Transverse colon (tissue), 4 donors: ENCODE results near the gene ZDHHC24. TPM values are rescaled to one million over a fixed set of nuclear protein-coding genes. Genes with fewer than 3 reads are reported as not detected.

Source experiments
- DNase-seq: peaks from one replicate; pipeline ENCODE4 v3.0.0-alpha.2; 2019
- H3K27ac ChIP-seq, 4 donors: fragments of 200-600 bp; sonication (generic); 2 replicates each; pipeline ENCODE4 v1.5.1; 2016 to 2018; ENCODE audit warnings: inconsistent platforms in 4 of 4
- H3K27me3 ChIP-seq: fragments of 200-600 bp; sonication (generic); 2 replicates; pipeline ENCODE4 v1.5.1; 2017; ENCODE audit warnings: inconsistent platforms
- H3K36me3 ChIP-seq, 4 donors: fragments of 200-600 bp; sonication (generic); 2 replicates each; pipeline ENCODE4 v1.5.1; 2017 to 2019; ENCODE audit warnings: inconsistent platforms in 4 of 4
- H3K4me1 ChIP-seq, 4 donors: fragments of 200-600 bp; sonication (generic); 2 replicates each; pipeline ENCODE4 v1.5.1; 2017 to 2020; ENCODE audit warnings: inconsistent platforms in 4 of 4
- H3K4me3 ChIP-seq, 4 donors: fragments of 200-600 bp; sonication (generic); 1 replicate in 1 of 4; 2 replicates in 3 of 4; pipeline versions ENCODE4 v1.5.1 to v1.6.1; 2017 to 2019; ENCODE audit warnings: inconsistent platforms in 4 of 4
- H3K9me3 ChIP-seq, 2 donors: fragments of 200-600 bp; sonication (generic); 2 replicates each; pipeline ENCODE4 v1.5.1; 2017 to 2019; ENCODE audit warnings: inconsistent platforms in 2 of 2
- CTCF ChIP-seq, 5 experiments: fragments of 200-600 bp in 3 of 5; fragments of 450-650 bp in 2 of 5; sonication (generic) in 3 of 5; IDR thresholded peaks; 1 replicate in 2 of 5; 2 replicates in 3 of 5; pipeline ENCODE4 v1.5.1; 2016 to 2017; ENCODE audit warnings: antibody characterized with exemption in 5 of 5, inconsistent platforms in 3 of 5, mild to moderate bottlenecking in 2 of 5, moderate library complexity in 1 of 5
- EP300 ChIP-seq: sonication (generic); formaldehyde crosslinking; IDR thresholded peaks from one replicate; pipeline ENCODE4 v1.6.1; 2017; ENCODE audit warnings: antibody characterized with exemption, low read depth
- POLR2A ChIP-seq: fragments of 450-650 bp; IDR thresholded peaks from one replicate; pipeline ENCODE4 v1.6.1; 2016; ENCODE audit warnings: antibody characterized with exemption, mild to moderate bottlenecking, moderate library complexity
- POLR2AphosphoS5 ChIP-seq, 3 donors: sonication (generic); formaldehyde crosslinking; IDR thresholded peaks; one replicate each; pipeline ENCODE4 v1.6.1; 2016; ENCODE audit warnings: antibody characterized with exemption in 3 of 3
- WGBS, 2 donors: methylation state at CpG; one replicate each; pipeline ENCODE4 v1.1.5; 2018; ENCODE audit warnings: low coverage in 1 of 2; 5-methylcytosine and 5-hydroxymethylcytosine counted together
- in situ Hi-C, 4 donors: fragments of 200-750 bp; cut with MboI; loops; one replicate each; pipeline versions ENCODE4 v1.15.0 to v1.15.1; 2017; ENCODE audit warnings: low sequenced_read_pairs in 3 of 4, low pct_ligation_motif_present in 1 of 4, low pct_unique_long_range_greater_than_20kb in 1 of 4
- intact Hi-C: fragments of 100-400 bp; cut with DNase I; formaldehyde crosslinking; loops from one replicate; pipeline ENCODE4 v1.15.1; 2023; ENCODE audit warnings: low total_unique reads
- total RNA-seq, 4 donors: library from RNA; depleted of rRNA; stranded (reverse); fragments of >200 nt; gene quantifications; one replicate each; pipeline ENCODE4 v1.1.0, GENCODE V29; 2016

ZDHHC24 gene
- total RNA-seq, 4 donors from 2014 or later: 12.1 to 34.4 (median 13.8) TPM

GRCh38 chr11:66494458-66494857 is 51.4 kb downstream of the ZDHHC24 start:
- intact Hi-C loops: no loop called here
- H3K27me3 ChIP-seq: no peaks in the 10 kb centered on the region
- peaks cover 0 to 9% (median 0%) of the 10 kb centered on the region in 4 donors for H3K4me1 ChIP-seq
- TF ChIP-seq CTCF (IDR thresholded peaks at IDR 0.05): no peak
- TF ChIP-seq POLR2AphosphoS5 (IDR thresholded peaks at IDR 0.05): no peak
- TF ChIP-seq POLR2A: no peak
- no peak for TF ChIP-seq EP300
- H3K27ac ChIP-seq: no peak overlapping the region
- no peak overlapping the region for H3K4me3 ChIP-seq
- peaks cover 0 to 2% (median 0%) of the 10 kb centered on the region in 4 donors for H3K36me3 ChIP-seq
- in situ Hi-C loops: no loop called here
- 91% methylated on average over 7 of the region's 7 CpGs; no CpG with 5 or more reads in 1 of the 2 donors for WGBS, 2 donors
- H3K9me3 ChIP-seq: no peaks in the 10 kb centered on the region
- no peak for DNase-seq

- no peak overlapping the region for H3K27ac ChIP-seq
- H3K4me1 ChIP-seq: peaks cover 0 to 6% (median 0%) of the 10 kb centered on the region in 4 donors
- H3K36me3 ChIP-seq: peaks cover 0 to 9% (median under 1%) of the 10 kb centered on the region in 4 donors
- intact Hi-C loops (no loop called here), in situ Hi-C loops (no loop called here)
- H3K9me3 ChIP-seq: no peaks in the 10 kb centered on the region
- no peak for TF ChIP-seq POLR2A
- no peak for TF ChIP-seq POLR2AphosphoS5 (IDR thresholded peaks at IDR 0.05)
- no peak for TF ChIP-seq EP300
- no peak for TF ChIP-seq CTCF (IDR thresholded peaks at IDR 0.05)
- H3K27me3 ChIP-seq: no peaks in the 10 kb centered on the region
- DNase-seq: no peak
- 95% methylated on average over 10 of the region's 10 CpGs; no CpG with 5 or more reads in 1 of the 2 donors for WGBS, 2 donors
- H3K4me3 ChIP-seq: no peak overlapping the region
Observed at GRCh38 chr11:66493130-66493529, 52.7 kb downstream of the ZDHHC24 start.

GRCh38 chr11:66492161-66492865 is 53.5 kb downstream of the ZDHHC24 start:
- intact Hi-C loops (no loop called here), in situ Hi-C loops (no loop called here)
- no peak for TF ChIP-seq POLR2AphosphoS5 (IDR thresholded peaks at IDR 0.05)
- TF ChIP-seq POLR2A: no peak
- TF ChIP-seq CTCF (IDR thresholded peaks at IDR 0.05): no peak
- TF ChIP-seq EP300: no peak
- no peak for DNase-seq
- WGBS, 2 donors: 88% methylated on average over 7 of the region's 10 CpGs; no CpG with 5 or more reads in 1 of the 2 donors
- Histone ChIP-seq H3K9me3 (no peaks in the 10 kb centered on the region), H3K27ac (no peak overlapping the region), H3K36me3 (peaks cover 0 to 17% (median 4%) of the 10 kb centered on the region in 4 donors), H3K27me3 (no peaks in the 10 kb centered on the region), H3K4me1 (peaks cover 0 to 5% (median 0%) of the 10 kb centered on the region in 4 donors), H3K4me3 (no peak overlapping the region)

- WGBS, 2 donors: 74% methylated on average over 20 of the region's 20 CpGs; no CpG with 5 or more reads in 1 of the 2 donors
- DNase-seq: no peak
- no peak overlapping the region for H3K27ac ChIP-seq
- peaks cover 0 to 17% (median 7%) of the 10 kb centered on the region in 4 donors for H3K36me3 ChIP-seq
- TF ChIP-seq CTCF (IDR thresholded peaks at IDR 0.05) (peak in 1 of 5 experiments; percentile 12), POLR2A (no peak)
- intact Hi-C loops: no loop called here
- no peaks in the 10 kb centered on the region for H3K27me3 ChIP-seq
- no peaks in the 10 kb centered on the region for H3K9me3 ChIP-seq
- H3K4me3 ChIP-seq: no peak overlapping the region
- H3K4me1 ChIP-seq: peaks cover 0 to 5% (median 0%) of the 10 kb centered on the region in 4 donors
- in situ Hi-C loops: no loop called here
Observed at GRCh38 chr11:66491315-66491935, 54.4 kb downstream of the ZDHHC24 start.
